Measurements from ENCODE around the gene NDUFS4.
A peak's percentile ranks its signal among the peaks of the same experiment; 100 is the strongest.
"Not testable (repeated sequence)": the region's sequence is repeated elsewhere in the genome, so short reads cannot be mapped to it uniquely, and the experiment has no call there.

Gene NDUFS4

GRCh38 chr5:53575101-53575500, 14.7 kb downstream of the NDUFS4 start:
- DNase-seq (ENCODE audit: low spot score), result no peak

GRCh38 chr5:53575831-53576230, 15.4 kb downstream of the NDUFS4 start:
- DNase-seq (ENCODE audit: low spot score), result no peak

- DNase-seq (ENCODE audit: low spot score), result no peak
These were observed 16.2 kb downstream of the NDUFS4 start for GRCh38 chr5:53576674-53577073.

- DNase-seq (ENCODE audit: low spot score), result no peak
These were observed 18.4 kb downstream of the NDUFS4 start for GRCh38 chr5:53578854-53579253.

GRCh38 chr5:53580547-53580946, 20.1 kb downstream of the NDUFS4 start:
- DNase-seq (ENCODE audit: low spot score), result no peak

- DNase-seq (ENCODE audit: low spot score), result no peak
These were observed 21.8 kb downstream of the NDUFS4 start for GRCh38 chr5:53582225-53582624.

- no peak for DNase-seq (ENCODE audit: low spot score)
These were observed 30.3 kb downstream of the NDUFS4 start for GRCh38 chr5:53590759-53591158.

GRCh38 chr5:53594419-53594818, 34.0 kb downstream of the NDUFS4 start:
- no peak for DNase-seq (ENCODE audit: low spot score)

GRCh38 chr5:53597894-53598293, 37.5 kb downstream of the NDUFS4 start:
- no peak for DNase-seq (ENCODE audit: low spot score)

- DNase-seq (ENCODE audit: low spot score), result no peak
These were observed 41.1 kb downstream of the NDUFS4 start for GRCh38 chr5:53601570-53601969.

GRCh38 chr5:53603009-53603687, 42.7 kb downstream of the NDUFS4 start:
- DNase-seq (ENCODE audit: low spot score), result peak; percentile 7

- no peak for DNase-seq (ENCODE audit: low spot score)
These were observed 43.9 kb downstream of the NDUFS4 start for GRCh38 chr5:53604309-53604708.

GRCh38 chr5:53607886-53608285, 47.4 kb downstream of the NDUFS4 start:
- DNase-seq (ENCODE audit: low spot score), result peak; percentile 6

- not testable (repeated sequence) for DNase-seq (ENCODE audit: low spot score)
These were observed 48.5 kb downstream of the NDUFS4 start for GRCh38 chr5:53608897-53609296.

GRCh38 chr5:53613061-53613460, 52.6 kb downstream of the NDUFS4 start:
- DNase-seq (ENCODE audit: low spot score), result no peak

- no peak for DNase-seq (ENCODE audit: low spot score)
These were observed 53.1 kb downstream of the NDUFS4 start for GRCh38 chr5:53613536-53613935.

GRCh38 chr5:53614376-53614885, 54.0 kb downstream of the NDUFS4 start:
- no peak for DNase-seq (ENCODE audit: low spot score)

GRCh38 chr5:53616939-53617549, 56.6 kb downstream of the NDUFS4 start:
- DNase-seq (ENCODE audit: low spot score), result no peak

- no peak for DNase-seq (ENCODE audit: low spot score)
These were observed 70.8 kb downstream of the NDUFS4 start for GRCh38 chr5:53631251-53631650.

GRCh38 chr5:53642061-53642460, 81.6 kb downstream of the NDUFS4 start:
- DNase-seq (ENCODE audit: low spot score), result peak; percentile 18

GRCh38 chr5:53643445-53643844, 83.0 kb downstream of the NDUFS4 start:
- DNase-seq (ENCODE audit: low spot score), result no peak

GRCh38 chr5:53645078-53645477, 84.6 kb downstream of the NDUFS4 start:
- DNase-seq (ENCODE audit: low spot score), result no peak

GRCh38 chr5:53649352-53649751, 88.9 kb downstream of the NDUFS4 start:
- DNase-seq (ENCODE audit: low spot score), result no peak

GRCh38 chr5:53660573-53660972, 100.1 kb downstream of the NDUFS4 start:
- DNase-seq (ENCODE audit: low spot score), result not testable (repeated sequence)
